ENCODE measurements around the gene CTDSPL. TPM values are rescaled to one million over a fixed set of nuclear protein-coding genes. Genes with fewer than 3 reads are reported as not detected.

CTDSPL gene
- total and polyA plus RNA-seq, 2 of the 13 experiments (the other 11 are each of a cell fraction or from before 2014, with no cell fraction given), result 26.1 to 142 TPM

DNA sequence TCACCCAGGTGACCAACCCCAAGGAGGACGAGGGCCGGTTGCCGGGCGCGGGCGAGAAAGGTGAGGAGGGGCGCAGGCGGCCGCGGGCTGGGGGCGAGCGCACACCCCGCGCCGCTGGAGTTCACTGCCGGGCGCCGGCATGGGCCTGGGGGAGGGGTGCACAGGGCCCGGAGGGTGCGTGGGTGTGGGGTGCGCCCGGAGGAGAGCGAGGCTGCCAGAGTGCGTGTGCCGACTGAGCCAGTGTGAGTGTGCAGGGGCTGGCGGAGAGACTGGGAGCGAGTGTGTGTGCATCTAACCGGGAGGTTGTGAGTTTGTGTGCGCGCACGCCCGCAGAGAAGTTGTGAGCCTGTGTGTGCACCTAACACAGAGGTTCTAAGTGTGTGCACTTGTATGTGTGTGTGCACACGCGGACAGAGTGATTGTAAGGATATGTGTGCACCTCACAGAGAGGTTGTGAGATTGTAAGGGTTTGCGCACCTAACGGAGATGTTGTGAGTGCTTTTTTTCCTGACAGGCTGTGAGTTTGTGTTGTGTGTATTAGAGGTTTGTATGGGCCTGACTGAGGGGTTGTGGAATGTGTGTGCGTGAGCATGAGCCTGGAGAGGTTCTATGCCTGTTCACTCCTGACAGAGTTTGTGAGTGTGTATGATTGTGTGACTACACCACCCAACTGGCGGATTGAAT lies 681 bp downstream of the CTDSPL start (continued):
- TF ChIP-seq, protein P1, sequence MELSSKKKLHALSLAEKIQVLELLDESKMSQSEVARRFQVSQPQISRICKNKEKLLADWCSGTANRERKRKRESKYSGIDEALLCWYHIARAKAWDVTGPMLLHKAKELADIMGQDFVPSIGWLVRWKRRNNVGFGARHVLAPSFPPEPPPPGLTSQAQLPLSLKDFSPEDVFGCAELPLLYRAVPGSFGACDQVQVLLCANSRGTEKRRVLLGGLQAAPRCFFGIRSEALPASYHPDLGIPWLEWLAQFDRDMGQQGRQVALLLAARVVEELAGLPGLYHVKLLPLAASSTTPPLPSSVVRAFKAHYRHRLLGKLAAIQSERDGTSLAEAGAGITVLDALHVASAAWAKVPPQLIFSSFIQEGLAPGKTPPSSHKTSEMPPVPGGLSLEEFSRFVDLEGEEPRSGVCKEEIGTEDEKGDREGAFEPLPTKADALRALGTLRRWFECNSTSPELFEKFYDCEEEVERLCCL (CRISPR knock-in tag; IDR thresholded peaks at IDR 0.05; ENCODE audit: borderline replicate concordance), result no peak
- 0 out of 2 replicates have a peak, but pooled peaks have one; percentile 52 for TF ChIP-seq CAMTA2 (CRISPR knock-in tag; IDR thresholded peaks at IDR 0.05; ENCODE audit: borderline replicate concordance)
- TF ChIP-seq SRY (CRISPR knock-in tag; IDR thresholded peaks at IDR 0.05), result peak; percentile 57
- peak; percentile 55; the same call in 1 of the 2 replicates for TF ChIP-seq NRL (CRISPR knock-in tag; IDR thresholded peaks at IDR 0.05; ENCODE audit: borderline replicate concordance)
- 0 out of 2 replicates have a peak, but pooled peaks have one; percentile 25 for TF ChIP-seq GABPB1 (CRISPR knock-in tag; IDR thresholded peaks at IDR 0.05)
- no peak for TF ChIP-seq ZNF616 (CRISPR knock-in tag; IDR thresholded peaks at IDR 0.05; ENCODE audit: low read depth)
- no peak for TF ChIP-seq FOXK2 (IDR thresholded peaks at IDR 0.05)
- no peak for TF ChIP-seq ELK4 (CRISPR knock-in tag; IDR thresholded peaks at IDR 0.05; ENCODE audit: borderline replicate concordance)
- peak; percentile 12 to 14; a peak in 2 of 4 replicates for TF ChIP-seq HMGXB4 (CRISPR knock-in tag; IDR thresholded peaks at IDR 0.05; ENCODE audit: borderline replicate concordance in 1 of 2, low read depth in 1 of 2)
- TF ChIP-seq ZXDC (CRISPR knock-in tag; IDR thresholded peaks at IDR 0.05), result 0 out of 2 replicates have a peak, but pooled peaks have one; percentile 65
- TF ChIP-seq BORCS8-MEF2B (CRISPR knock-in tag; IDR thresholded peaks at IDR 0.05), result 0 out of 2 replicates have a peak, but pooled peaks have one; percentile 49
- TF ChIP-seq ZNF710 (CRISPR knock-in tag; IDR thresholded peaks at IDR 0.05; ENCODE audit: borderline replicate concordance), result peak; percentile 1; the same call in 1 of the 2 replicates
- no peak; the same call in 1 of the 2 replicates for TF ChIP-seq ZNF746 (CRISPR knock-in tag; IDR thresholded peaks at IDR 0.05)
- peak; percentile 25; the same call in 1 of the 2 replicates for TF ChIP-seq REXO4 (CRISPR knock-in tag; IDR thresholded peaks at IDR 0.05; ENCODE audit: borderline replicate concordance)
- no peak for TF ChIP-seq RBM39 (IDR thresholded peaks at IDR 0.05; ENCODE audit: low read depth, low read length, poor library complexity, severe bottlenecking)
- TF ChIP-seq MYPOP (CRISPR knock-in tag; IDR thresholded peaks at IDR 0.05), result no peak

Measured in HepG2 (cell line).